LNCAP (cell line): ENCODE data around the gene PDLIM1.

ENCODE experiments used
- TF ChIP-seq, protein P1 (sequence below): fragments of 450-650 bp; IDR thresholded peaks from 2 replicates; pipeline ENCODE4 v1.5.1; 2017; ENCODE audit warnings: mild to moderate bottlenecking

Gene PDLIM1

DNA sequence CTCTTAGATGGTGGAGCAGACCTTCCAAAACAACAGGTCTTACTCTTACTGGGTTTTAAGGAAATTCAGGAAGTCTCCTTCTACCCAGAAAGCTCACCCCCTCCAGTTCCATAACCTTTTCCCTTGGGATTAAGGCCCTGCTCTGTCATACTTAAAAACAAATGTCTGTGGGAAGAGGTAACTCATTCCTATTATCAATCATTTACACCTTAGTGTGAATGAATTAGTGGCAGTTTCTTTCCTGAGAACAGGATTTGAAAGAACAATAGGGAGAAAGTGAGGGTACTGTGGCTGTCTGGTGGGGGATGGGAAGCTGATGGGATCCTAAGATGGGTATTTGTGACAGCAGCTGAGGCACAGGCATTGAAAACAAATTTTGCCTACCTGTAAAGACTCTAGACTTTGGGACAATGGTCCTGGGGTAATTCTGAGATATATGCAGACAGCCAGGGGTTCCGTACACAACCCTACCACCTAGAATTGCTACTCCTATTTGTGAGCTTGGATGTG lies 22.2 kb upstream of the PDLIM1 start:
- TF ChIP-seq, protein P1, sequence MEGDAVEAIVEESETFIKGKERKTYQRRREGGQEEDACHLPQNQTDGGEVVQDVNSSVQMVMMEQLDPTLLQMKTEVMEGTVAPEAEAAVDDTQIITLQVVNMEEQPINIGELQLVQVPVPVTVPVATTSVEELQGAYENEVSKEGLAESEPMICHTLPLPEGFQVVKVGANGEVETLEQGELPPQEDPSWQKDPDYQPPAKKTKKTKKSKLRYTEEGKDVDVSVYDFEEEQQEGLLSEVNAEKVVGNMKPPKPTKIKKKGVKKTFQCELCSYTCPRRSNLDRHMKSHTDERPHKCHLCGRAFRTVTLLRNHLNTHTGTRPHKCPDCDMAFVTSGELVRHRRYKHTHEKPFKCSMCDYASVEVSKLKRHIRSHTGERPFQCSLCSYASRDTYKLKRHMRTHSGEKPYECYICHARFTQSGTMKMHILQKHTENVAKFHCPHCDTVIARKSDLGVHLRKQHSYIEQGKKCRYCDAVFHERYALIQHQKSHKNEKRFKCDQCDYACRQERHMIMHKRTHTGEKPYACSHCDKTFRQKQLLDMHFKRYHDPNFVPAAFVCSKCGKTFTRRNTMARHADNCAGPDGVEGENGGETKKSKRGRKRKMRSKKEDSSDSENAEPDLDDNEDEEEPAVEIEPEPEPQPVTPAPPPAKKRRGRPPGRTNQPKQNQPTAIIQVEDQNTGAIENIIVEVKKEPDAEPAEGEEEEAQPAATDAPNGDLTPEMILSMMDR, result no peak

DNA sequence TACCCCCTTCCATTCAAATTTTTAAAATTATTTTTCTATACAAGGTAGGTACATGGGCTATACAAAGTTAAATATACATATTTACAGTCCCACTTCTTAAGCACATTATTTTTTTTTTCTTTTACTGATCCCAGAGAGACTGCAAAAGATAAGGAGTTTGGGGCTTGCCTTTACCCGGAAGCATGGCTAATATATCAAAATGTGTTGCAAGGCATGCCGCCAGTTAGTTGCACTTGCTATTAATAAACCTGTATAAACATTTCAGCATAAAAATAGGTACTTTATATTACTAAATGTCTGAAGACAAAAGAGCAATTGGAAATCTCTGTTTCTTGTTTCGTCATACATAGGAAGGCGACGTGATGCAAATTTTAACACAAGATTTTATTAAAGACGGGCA lies 21.5 kb upstream of the PDLIM1 start:
- TF ChIP-seq, protein P1, result no peak

DNA sequence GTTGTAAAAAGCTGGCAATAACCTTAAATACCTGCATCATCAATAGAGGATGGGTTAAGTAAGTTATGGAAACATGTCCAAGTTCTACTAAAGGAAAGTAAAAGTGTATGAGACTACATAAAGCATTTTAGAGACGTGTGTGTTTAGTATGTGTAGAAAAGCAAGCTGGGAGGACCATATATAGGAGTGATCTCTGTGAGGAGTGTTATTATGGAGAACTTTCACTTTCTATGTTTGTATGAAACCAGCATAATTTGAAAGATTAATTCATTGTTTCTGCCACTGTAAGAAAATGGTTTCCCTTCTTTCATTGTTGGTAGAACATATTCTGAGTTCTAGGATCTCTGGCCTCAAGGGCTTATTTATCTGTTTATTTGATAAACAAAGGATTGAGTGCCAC lies 19.2 kb upstream of the PDLIM1 start:
- TF ChIP-seq, protein P1, result no peak

DNA sequence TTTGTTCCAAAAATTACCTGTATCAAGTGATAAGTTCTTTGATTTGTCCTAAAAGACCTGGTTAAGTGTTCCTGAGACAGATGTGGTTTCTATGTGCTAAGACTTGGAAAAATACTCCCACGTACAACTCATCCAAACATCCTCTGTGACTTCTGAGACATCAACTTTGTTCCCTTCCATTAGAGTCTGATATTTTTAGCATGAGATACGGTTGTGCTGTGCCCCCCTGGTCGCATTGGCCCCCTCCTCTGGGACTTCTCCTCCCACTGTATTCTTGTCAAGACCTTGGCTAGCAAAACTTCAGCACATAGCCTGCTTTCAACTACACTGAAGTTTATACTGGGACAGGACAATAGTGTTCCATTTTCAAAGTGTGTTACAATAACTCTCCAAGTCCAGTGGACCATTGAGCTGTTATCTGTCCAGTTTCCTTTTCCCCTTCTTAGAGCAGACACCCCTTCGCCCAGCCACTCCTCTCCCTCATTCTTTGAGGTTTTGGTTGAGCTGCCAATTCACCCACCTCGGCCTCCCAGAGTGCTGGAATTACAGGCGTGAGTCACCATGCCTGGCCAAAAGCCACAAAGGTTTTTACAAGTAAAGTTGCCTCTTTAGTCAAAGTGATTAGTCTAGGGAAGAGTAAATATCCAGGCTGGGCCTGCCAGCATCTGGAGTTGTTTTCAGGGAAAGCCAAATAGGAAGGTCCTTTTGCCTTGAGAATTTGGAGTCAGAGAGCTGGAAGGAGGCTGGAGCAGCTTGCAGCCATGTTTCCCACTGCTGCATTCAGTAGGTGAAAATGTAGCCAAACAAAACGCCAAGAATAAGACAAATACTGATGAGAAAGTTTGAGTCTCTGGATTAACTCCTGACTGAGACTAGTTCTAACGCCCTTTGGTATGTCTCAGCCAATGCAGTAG lies 17.8 kb upstream of the PDLIM1 start:
- TF ChIP-seq, protein P1, result no peak

DNA sequence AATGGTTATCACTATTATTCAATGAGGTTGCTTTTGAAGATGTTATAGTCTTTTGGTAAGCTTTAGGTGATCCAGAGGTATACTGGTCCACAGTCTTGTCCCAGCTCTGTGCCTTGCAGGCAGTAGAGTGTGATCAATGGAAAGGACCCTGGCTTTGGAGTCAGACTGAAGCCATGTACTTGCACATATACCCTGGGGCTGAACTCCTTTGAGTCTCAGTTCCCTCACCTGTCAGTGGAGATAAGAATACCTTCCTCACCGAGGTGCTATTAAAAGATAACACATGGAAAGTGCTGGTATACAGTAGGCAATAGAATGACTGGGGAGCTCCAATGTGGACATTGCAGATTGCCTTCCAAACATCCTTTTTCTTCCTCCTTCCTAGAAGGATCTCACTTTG lies 16.0 kb upstream of the PDLIM1 start:
- TF ChIP-seq, protein P1, result no peak

DNA sequence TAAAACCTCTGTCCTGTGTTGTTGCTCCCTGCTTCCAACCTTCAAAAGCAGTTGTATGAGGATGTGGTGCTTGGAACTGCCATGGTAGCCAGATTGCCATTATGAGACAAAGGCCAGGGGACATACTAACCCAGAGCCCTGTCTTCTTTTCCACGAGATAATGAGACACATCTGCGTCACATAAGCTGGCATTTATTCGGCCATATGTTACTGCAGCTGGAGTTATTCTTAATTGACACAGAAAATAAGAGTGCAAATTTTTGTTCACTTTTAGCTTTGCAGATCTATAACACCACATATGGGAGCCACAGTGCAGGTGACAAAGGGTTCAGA lies 15.5 kb upstream of the PDLIM1 start:
- TF ChIP-seq, protein P1, result no peak

DNA sequence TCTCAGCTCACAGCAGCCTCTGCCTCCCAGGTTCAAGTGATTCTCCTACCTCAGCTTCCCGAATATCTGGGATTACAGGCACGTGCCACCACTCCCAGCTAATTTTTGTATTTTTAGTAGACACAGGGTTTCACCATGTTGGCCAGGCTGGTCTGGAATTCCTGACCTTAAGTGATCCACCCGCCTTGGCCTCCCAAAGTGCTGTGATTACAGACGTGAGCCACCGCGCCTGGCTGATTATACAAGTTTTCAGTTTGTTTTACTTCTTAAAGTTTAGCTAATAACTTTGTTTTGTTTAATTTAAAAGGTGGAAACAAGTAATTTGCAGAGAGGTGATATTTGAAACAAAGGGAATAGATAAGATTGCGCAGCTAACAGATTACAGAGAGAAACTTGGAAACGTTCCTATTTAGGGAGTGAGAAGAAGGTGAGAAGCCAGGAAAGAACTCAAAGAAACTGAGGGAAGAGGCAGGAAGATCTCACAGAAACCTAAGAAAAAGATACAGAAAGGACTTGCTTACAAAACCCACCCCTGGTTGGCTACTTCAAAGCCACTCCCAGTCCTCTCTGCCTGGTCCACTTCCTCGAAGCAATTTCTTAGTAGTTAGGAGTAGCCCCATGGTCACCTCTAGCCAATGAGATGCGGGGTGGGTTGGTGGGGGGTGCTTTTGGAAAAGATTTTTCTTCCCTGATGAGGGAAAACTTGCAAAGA lies 15.0 kb upstream of the PDLIM1 start:
- TF ChIP-seq, protein P1, result no peak
